Esophagus squamous epithelium (tissue), 5 donors: ENCODE results near the gene BCL6. TPM values are rescaled to one million over a fixed set of nuclear protein-coding genes. Genes with fewer than 3 reads are reported as not detected.
A peak's percentile ranks its signal among the peaks of the same experiment; 100 is the strongest.

Source experiments
- DNase-seq: peaks from one replicate; lab custom pipeline; 2025; lab: John Stamatoyannopoulos, UW
- H3K27ac ChIP-seq, 4 donors: fragments of 200-600 bp; sonication (generic); one replicate each; pipeline ENCODE4 v1.5.1; 2016 to 2019; ENCODE audit warnings: mild to moderate bottlenecking in 1 of 4
- H3K27me3 ChIP-seq, 4 donors: fragments of 200-600 bp; sonication (generic); 1 replicate in 3 of 4; 2 replicates in 1 of 4; pipeline versions ENCODE4 v1.5.1 to v1.6.0; 2017 to 2021; ENCODE audit warnings: antibody characterized with exemption in 1 of 4
- H3K36me3 ChIP-seq, 3 donors: fragments of 200-600 bp; sonication (generic); one replicate each; pipeline ENCODE4 v1.5.1; 2016 to 2019
- H3K4me1 ChIP-seq, 3 donors: fragments of 200-600 bp; sonication (generic); one replicate each; pipeline ENCODE4 v1.5.1; 2017 to 2019
- H3K4me3 ChIP-seq, 4 donors: fragments of 200-600 bp; sonication (generic); 1 replicate in 3 of 4; 2 replicates in 1 of 4; pipeline ENCODE4 v1.5.1; 2016 to 2019; ENCODE audit warnings: mild to moderate bottlenecking in 2 of 4, moderate library complexity in 1 of 4
- H3K9me3 ChIP-seq, 3 donors: fragments of 200-600 bp; sonication (generic); one replicate each; pipeline ENCODE4 v1.5.1; 2016 to 2019
- CTCF ChIP-seq, 6 experiments: fragments of 450-650 bp in 4 of 6; fragments of 200-600 bp in 2 of 6; sonication (generic) in 2 of 6; IDR thresholded peaks; one replicate each; pipeline ENCODE4 v1.5.1; 2016 to 2019; ENCODE audit warnings: antibody characterized with exemption in 6 of 6, mild to moderate bottlenecking in 4 of 6, moderate library complexity in 4 of 6
- POLR2A ChIP-seq, 4 donors: fragments of 450-650 bp; IDR thresholded peaks; one replicate each; pipeline ENCODE4 v1.6.1; 2017; ENCODE audit warnings: antibody characterized with exemption in 4 of 4, mild to moderate bottlenecking in 4 of 4, moderate library complexity in 3 of 4
- WGBS, 2 donors: methylation state at CpG; one replicate each; pipeline ENCODE4 v1.1.5; 2018; 5-methylcytosine and 5-hydroxymethylcytosine counted together
- intact Hi-C: fragments of 100-400 bp; cut with DNase I; formaldehyde crosslinking; loops from one replicate; pipeline ENCODE4 v1.15.0; 2022
- total RNA-seq, 4 donors: library from RNA; depleted of rRNA; stranded (reverse); fragments of >200 nt; gene quantifications; one replicate each; pipeline ENCODE4 v1.1.0, GENCODE V29; 2016
- donor health status: DM: yes; HTN: yes; CAD: no.

Gene BCL6
- total RNA-seq, 4 donors from 2014 or later, result 30.8 to 94.4 (median 42.6) TPM

GRCh38 chr3:187744169-187745151, 808 bp downstream of the BCL6 start:
- Histone ChIP-seq H3K9me3 (no peaks in the 10 kb centered on the region), H3K4me3 (peak overlapping the region; percentile 69 to 82 (median 74)), H3K27me3 (no peaks in the 10 kb centered on the region), H3K27ac (peak overlapping the region; percentile 96 to 99 (median 98)), H3K36me3 (no peaks in the 10 kb centered on the region), H3K4me1 (peaks cover 17 to 76% (median 32%) of the 10 kb centered on the region in 3 donors)
- 0% methylated on average over 38 to 48 of the region's 55 CpGs for WGBS, 2 donors
- TF ChIP-seq CTCF (IDR thresholded peaks at IDR 0.05), result no peak
- TF ChIP-seq POLR2A (IDR thresholded peaks at IDR 0.05), result peak in 2 of 4 donors; percentile 1 to 12
- intact Hi-C loops, result loop anchor here (5.0 to 10.0 kb wide), 3 partner anchors 310 to 1208 kb away; no protein-coding TSS in a partner anchor
- DNase-seq, result no peak

- H3K27ac ChIP-seq, result peak overlapping the region; percentile 96 to 99 (median 98)
- intact Hi-C loops, result loop anchor here (5.0 to 10.0 kb wide), 3 partner anchors 311 to 1209 kb away; no protein-coding TSS in a partner anchor
- H3K4me1 ChIP-seq, result peaks cover 7 to 76% (median 26%) of the 10 kb centered on the region in 3 donors
- DNase-seq, result peak; percentile 38
- 2 to 3% methylated on average over 32 to 43 of the region's 45 CpGs for WGBS, 2 donors
- no peaks in the 10 kb centered on the region for H3K9me3 ChIP-seq
- H3K4me3 ChIP-seq, result peak overlapping the region; percentile 69 to 82 (median 74)
- no peaks in the 10 kb centered on the region for H3K36me3 ChIP-seq
- TF ChIP-seq POLR2A (IDR thresholded peaks at IDR 0.05) (peak in 2 of 4 donors; percentile 9 to 22), CTCF (IDR thresholded peaks at IDR 0.05) (no peak)
- no peaks in the 10 kb centered on the region for H3K27me3 ChIP-seq
These were observed 1.8 kb downstream of the BCL6 start for GRCh38 chr3:187743195-187744141.

- no peak for TF ChIP-seq POLR2A (IDR thresholded peaks at IDR 0.05)
- no peak for TF ChIP-seq CTCF (IDR thresholded peaks at IDR 0.05)
- DNase-seq, result no peak
- peak overlapping the region; percentile 96 to 99 (median 98) for H3K27ac ChIP-seq
- no peaks in the 10 kb centered on the region for H3K36me3 ChIP-seq
- H3K4me3 ChIP-seq, result peak overlapping the region; percentile 69 to 82 (median 74)
- no peaks in the 10 kb centered on the region for H3K27me3 ChIP-seq
- no peaks in the 10 kb centered on the region for H3K9me3 ChIP-seq
- WGBS, 2 donors, result 14 to 19% methylated on average over 13 of the region's 13 CpGs
- intact Hi-C loops, result loop anchor here (5.0 to 10.0 kb wide), 3 partner anchors 312 to 1210 kb away; no protein-coding TSS in a partner anchor
- H3K4me1 ChIP-seq, result peaks cover 7 to 75% (median 17%) of the 10 kb centered on the region in 3 donors
These were observed 2.7 kb downstream of the BCL6 start for GRCh38 chr3:187742351-187743171.
